Activated CD8-positive, alpha-beta T cell treated with anti-CD3 and anti-CD28 coated beads for 36 hours (primary cell): ENCODE data around the gene NRAP. TPM values are rescaled to one million over a fixed set of nuclear protein-coding genes. Genes with fewer than 3 reads are reported as not detected.

ENCODE experiments used
- ATAC-seq: fragments of 200-7000 bp; cut with Tn5 transposase; one replicate; pipeline ENCODE4 v1.10.0; 2021; ENCODE audit warnings: mild to moderate bottlenecking, moderate library complexity
- CTCF ChIA-PET: fragments of 350-600 bp; sonication (Branson Sonifier 250); formaldehyde crosslinking; loops from one replicate; lab custom pipeline; 2021; ENCODE audit warnings: antibody characterized with exemption; lab: Charles Lee
- POLR2A ChIA-PET: fragments of 350-600 bp; sonication (Branson Sonifier 250); formaldehyde crosslinking; loops from one replicate; lab custom pipeline; 2021; ENCODE audit warnings: antibody characterized with exemption; lab: Charles Lee
- DNase-seq: peaks from one replicate; pipeline ENCODE4 v3.0.0-alpha.2; 2020
- H3K27ac Mint-ChIP-seq: one replicate; pipeline ENCODE4 v1.8.0; 2021; ENCODE audit warnings: mild to moderate bottlenecking, mixed read lengths
- H3K27me3 Mint-ChIP-seq: one replicate; pipeline ENCODE4 v1.8.0; 2021; ENCODE audit warnings: mixed read lengths
- H3K36me3 Mint-ChIP-seq: one replicate; pipeline ENCODE4 v1.8.0; 2021; ENCODE audit warnings: low read depth, mixed read lengths
- H3K4me1 Mint-ChIP-seq: one replicate; pipeline ENCODE4 v1.8.0; 2021; ENCODE audit warnings: low read depth, mixed read lengths
- H3K4me3 Mint-ChIP-seq: one replicate; pipeline ENCODE4 v1.8.0; 2021; ENCODE audit warnings: mild to moderate bottlenecking, moderate library complexity, mixed read lengths
- H3K9me3 Mint-ChIP-seq: one replicate; pipeline ENCODE4 v1.8.0; 2021; ENCODE audit warnings: mixed read lengths
- CTCF ChIP-seq: fragments of 200-600 bp; IDR thresholded peaks from one replicate; pipeline ENCODE4 v1.8.0; 2022; ENCODE audit warnings: antibody characterized with exemption, mild to moderate bottlenecking
- intact Hi-C: fragments of 100-400 bp; cut with micrococcal nuclease; formaldehyde crosslinking; loops from one replicate; pipeline ENCODE4 v1.10.0; 2022
- total RNA-seq, 2 experiments: library from RNA; stranded (reverse); gene quantifications; one replicate each; pipeline ENCODE4 v1.2.3, GENCODE V29; 2021

NRAP gene
- total RNA-seq, 2 experiments from 2014 or later: not detected

DNA sequence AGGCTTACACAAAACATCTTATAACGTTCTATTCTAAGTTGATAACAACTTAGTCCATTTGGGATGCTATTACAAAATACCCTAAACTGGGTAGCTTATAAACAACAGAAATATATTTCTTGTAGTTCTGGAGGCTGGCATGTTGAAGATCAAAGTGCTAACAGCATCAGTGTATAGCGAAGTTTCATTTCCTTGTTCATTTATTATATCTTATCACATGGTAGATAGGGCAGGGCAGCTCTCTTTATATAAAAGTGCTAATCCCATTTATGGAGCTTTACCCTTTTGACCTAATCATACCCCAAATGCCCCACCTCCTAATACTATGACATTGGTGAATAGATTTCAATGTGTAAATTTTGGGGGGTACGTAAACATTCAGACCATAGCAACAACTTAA is 22.2 kb upstream of the NRAP start:
- peaks cover 65% of the 10 kb centered on the region for H3K4me1 Mint-ChIP-seq
- POLR2A ChIA-PET: no interaction called here
- no peak for TF ChIP-seq CTCF
- ATAC-seq (no peak), DNase-seq (no peak)
- H3K36me3 Mint-ChIP-seq: peaks cover 71% of the 10 kb centered on the region
- H3K27ac Mint-ChIP-seq: no peak overlapping the region
- no peak overlapping the region for H3K4me3 Mint-ChIP-seq
- CTCF ChIA-PET: interaction anchor here (0.9 to 1.1 kb wide), 2 partner anchors 19 to 618 kb away, joined by 3 read pairs; no protein-coding TSS in a partner anchor
- H3K9me3 Mint-ChIP-seq: peaks cover 43% of the 10 kb centered on the region
- intact Hi-C loops: loop anchor here (10.0 kb wide), 1 partner anchor 169 kb away; the partner anchor contains the start of genes DCLRE1A and NHLRC2
- no peaks in the 10 kb centered on the region for H3K27me3 Mint-ChIP-seq

DNA sequence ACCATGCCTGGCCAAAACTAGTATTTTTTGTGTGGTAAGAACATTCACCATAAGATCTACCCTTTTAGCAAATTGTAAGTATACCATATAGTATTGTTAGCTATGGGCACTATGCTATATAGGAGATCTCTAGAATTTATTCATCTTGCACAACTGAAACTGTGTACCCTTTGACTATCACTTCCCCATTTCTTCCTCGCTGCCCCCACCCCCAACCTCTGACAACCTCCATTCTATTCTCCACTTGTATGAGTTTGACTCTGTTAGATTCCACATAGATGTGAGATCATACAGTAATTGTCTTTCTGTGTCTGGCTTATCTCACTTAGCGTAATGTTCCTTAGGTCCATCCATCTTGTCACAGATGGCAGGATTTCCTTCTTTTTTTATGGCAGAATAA is 19.5 kb upstream of the NRAP start:
- no peak for DNase-seq
- ChIA-PET CTCF (interaction anchor here (1.2 kb wide), 1 partner anchor 16 kb away, joined by 3 read pairs; no protein-coding TSS in a partner anchor), POLR2A (interaction anchor here (0.6 kb wide), 1 partner anchor 1758 kb away, joined by 3 read pairs; no protein-coding TSS in a partner anchor)
- H3K4me3 Mint-ChIP-seq: no peak overlapping the region
- H3K9me3 Mint-ChIP-seq: peaks cover 37% of the 10 kb centered on the region
- peaks cover 48% of the 10 kb centered on the region for H3K36me3 Mint-ChIP-seq
- no peaks in the 10 kb centered on the region for H3K27me3 Mint-ChIP-seq
- H3K27ac Mint-ChIP-seq: peak overlapping the region; percentile 13
- H3K4me1 Mint-ChIP-seq: peaks cover 53% of the 10 kb centered on the region
- TF ChIP-seq CTCF: no peak
- intact Hi-C loops: loop anchor here (10.0 kb wide), 1 partner anchor 172 kb away; the partner anchor contains the start of genes DCLRE1A and NHLRC2
- ATAC-seq: no peak

DNA sequence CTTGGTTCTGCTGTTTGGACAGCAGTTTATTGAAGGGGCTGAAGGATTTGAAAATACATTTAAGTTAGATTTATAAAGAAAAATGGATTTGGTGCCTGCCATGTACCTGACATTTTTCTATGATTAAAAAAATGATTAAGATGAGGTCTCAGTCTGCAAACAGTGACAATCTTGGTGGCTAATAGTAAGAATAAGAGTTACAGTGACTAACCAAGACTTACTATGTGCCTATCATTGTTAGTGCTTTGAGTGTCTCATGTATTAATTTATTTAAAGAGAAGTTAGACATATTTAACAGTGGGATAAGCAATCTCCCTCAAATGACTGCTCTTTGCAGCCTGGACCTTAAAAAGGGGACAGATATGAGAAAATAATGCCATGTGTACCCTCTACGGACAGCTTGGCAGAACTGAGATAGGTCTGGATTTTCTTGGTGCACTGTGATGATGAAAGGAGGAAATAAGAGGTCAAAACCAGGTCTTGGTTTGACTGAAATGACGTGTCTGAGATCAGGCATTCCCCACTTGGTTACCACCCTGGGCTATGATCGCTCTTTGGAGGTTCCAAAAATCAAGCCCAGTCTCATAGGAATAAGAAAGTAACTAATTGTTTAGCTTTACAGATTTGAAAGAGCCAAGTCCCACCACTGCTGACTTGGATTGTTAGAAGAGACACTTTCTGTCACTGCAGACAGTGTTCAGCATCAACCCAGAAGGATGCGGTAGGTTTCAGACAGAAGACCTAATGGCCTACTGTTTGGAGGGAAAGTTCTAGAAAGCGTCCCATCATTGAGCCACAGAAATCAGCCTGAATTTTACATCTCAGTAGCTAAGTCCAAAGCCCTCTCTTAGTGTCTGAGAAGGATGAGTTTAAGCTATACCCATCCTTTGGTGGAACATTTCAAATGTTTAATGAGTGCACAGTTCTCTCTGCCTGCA is 18.0 kb upstream of the NRAP start:
- DNase-seq (peak; percentile 71), ATAC-seq (peak; percentile 42)
- intact Hi-C loops: loop anchor here (10.0 kb wide), 1 partner anchor 173 kb away; the partner anchor contains the start of genes DCLRE1A and NHLRC2
- no peak for TF ChIP-seq CTCF
- ChIA-PET POLR2A (interaction anchor here (0.6 to 1.6 kb wide), 3 partner anchors 10 to 414 kb away, joined by 3 to 6 read pairs (median 5); no protein-coding TSS in a partner anchor), CTCF (interaction anchor here (0.8 to 1.3 kb wide), 4 partner anchors 9 to 394 kb away, joined by 3 to 5 read pairs (median 4); no protein-coding TSS in a partner anchor)
- H3K27me3 Mint-ChIP-seq: no peaks in the 10 kb centered on the region
- H3K4me1 Mint-ChIP-seq: peaks cover 43% of the 10 kb centered on the region
- H3K9me3 Mint-ChIP-seq: peaks cover 26% of the 10 kb centered on the region
- H3K36me3 Mint-ChIP-seq: peaks cover 38% of the 10 kb centered on the region
- H3K27ac Mint-ChIP-seq: peak overlapping the region; percentile 92
- H3K4me3 Mint-ChIP-seq: peak overlapping the region; percentile 91

DNA sequence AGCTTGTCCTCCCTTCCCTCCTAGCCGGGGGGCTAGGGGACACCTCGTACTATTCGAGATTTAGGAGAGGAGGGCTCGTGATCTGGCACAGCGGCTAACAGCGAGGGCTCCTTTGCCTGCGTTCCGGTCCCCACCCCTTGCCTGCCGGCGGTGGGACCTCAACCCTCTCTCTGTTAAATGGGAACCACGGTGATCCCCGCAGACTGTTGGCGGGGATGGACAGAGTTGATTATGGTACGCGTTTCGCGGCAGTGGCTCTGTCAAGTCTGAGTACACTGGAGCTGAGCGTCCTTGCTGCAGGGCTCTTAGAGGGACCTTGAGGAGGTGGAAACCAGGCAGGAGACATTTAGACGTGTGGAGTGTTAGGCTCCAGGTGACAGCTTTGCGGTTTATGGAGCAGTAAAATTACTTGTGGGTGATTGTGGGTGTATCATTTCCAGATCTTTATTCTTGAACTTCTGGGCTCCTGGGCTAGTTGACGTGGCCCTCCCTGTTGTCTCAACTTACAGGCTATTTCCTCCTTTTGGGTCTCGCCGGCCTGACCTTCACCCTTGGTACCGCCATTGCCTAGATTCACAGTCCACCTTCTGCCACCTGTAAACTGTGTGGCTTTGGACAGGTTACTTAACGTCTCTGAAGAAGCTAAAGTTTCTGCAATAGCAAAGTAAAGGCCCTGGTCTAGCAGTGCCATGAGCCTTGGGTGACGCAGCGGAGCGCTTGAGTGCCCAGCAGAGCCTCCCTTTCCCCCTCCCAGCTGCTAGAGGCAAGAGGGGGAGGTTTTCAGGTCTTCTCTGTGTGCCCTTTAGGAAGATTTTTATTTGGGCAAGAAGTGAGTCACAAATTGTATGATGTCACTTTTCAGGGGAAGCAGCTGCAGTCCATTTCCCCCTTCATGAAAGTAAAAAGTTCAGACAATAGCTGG is 16.6 kb upstream of the NRAP start:
- peaks cover 29% of the 10 kb centered on the region for H3K36me3 Mint-ChIP-seq
- intact Hi-C loops: loop anchor here (10.0 kb wide), 1 partner anchor 174 kb away; the partner anchor contains the start of genes DCLRE1A and NHLRC2
- H3K9me3 Mint-ChIP-seq: peaks cover 18% of the 10 kb centered on the region
- peak overlapping the region; percentile 92 for H3K27ac Mint-ChIP-seq
- ChIA-PET CTCF (interaction anchor here (1.1 to 1.6 kb wide), 7 partner anchors 10 to 493 kb away, joined by 3 to 4 read pairs (median 4); partner anchors contain the start of gene CCDC186), POLR2A (interaction anchor here (1.0 to 1.6 kb wide), 5 partner anchors 11 to 402 kb away, joined by 3 to 6 read pairs (median 3); no protein-coding TSS in a partner anchor)
- H3K4me3 Mint-ChIP-seq: peak overlapping the region; percentile 91
- ATAC-seq (peak; percentile 38), DNase-seq (peak; percentile 71)
- H3K27me3 Mint-ChIP-seq: no peaks in the 10 kb centered on the region
- H3K4me1 Mint-ChIP-seq: peaks cover 42% of the 10 kb centered on the region
- no peak for TF ChIP-seq CTCF
